ENCODE data around the gene CHAF1A. TPM values are rescaled to one million over a fixed set of nuclear protein-coding genes. Genes with fewer than 3 reads are reported as not detected.
A peak's percentile ranks its signal among the peaks of the same experiment; 100 is the strongest.

Gene CHAF1A
- total RNA-seq, 2 experiments from 2014 or later = 78.3 to 80.5 TPM

DNA sequence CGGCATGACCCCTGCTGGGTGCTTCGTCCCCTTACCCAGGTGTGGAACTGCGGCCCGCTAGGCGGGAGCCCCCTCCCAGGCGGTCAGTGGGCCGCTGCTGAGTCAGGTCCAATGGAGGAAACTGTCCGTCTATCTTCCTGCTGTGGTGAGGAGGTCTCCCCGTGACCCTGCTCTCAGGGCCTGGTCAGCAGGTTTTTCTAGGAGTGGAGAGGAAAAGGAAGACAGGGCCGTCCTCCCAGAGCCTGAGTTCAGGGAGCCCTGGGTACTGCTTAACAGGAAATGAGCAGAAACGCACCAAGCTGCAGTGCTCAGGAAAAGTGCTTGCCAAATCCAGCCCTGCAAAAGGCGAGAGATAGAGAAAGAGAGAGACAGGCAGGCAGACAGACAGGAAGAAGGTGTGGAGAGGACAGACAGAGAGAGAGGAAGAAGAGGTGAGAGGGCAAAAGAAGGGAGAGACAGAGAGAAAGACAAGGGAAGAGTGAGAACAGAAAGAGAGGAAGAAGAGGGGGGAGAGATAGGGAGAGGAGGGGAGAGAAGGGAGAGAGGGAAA is 12.3 kb upstream of the CHAF1A start:
- Mint-ChIP-seq H3K4me1 (ENCODE audit: low read depth) (peaks cover 41% of the 10 kb centered on the region), H3K4me3 (no peak overlapping the region), H3K27me3 (no peaks in the 10 kb centered on the region), H3K36me3 (ENCODE audit: low read depth) (peaks cover 16% of the 10 kb centered on the region), H3K27ac (peak overlapping the region; percentile 88), H3K9me3 (no peaks in the 10 kb centered on the region)
- ATAC-seq (no peak), DNase-seq (no peak)
- intact Hi-C loops (cut with micrococcal nuclease) = no loop called here
- ChIA-PET CTCF (interaction anchor here (1.6 to 2.5 kb wide), 3 partner anchors 11 to 38 kb away, joined by 3 to 13 read pairs (median 6); partner anchors contain the start of gene SH3GL1), POLR2A (interaction anchor here (1.0 to 2.1 kb wide), 2 partner anchors 18 to 46 kb away, joined by 3 to 5 read pairs; no protein-coding TSS in a partner anchor)
- TF ChIP-seq, protein P1, sequence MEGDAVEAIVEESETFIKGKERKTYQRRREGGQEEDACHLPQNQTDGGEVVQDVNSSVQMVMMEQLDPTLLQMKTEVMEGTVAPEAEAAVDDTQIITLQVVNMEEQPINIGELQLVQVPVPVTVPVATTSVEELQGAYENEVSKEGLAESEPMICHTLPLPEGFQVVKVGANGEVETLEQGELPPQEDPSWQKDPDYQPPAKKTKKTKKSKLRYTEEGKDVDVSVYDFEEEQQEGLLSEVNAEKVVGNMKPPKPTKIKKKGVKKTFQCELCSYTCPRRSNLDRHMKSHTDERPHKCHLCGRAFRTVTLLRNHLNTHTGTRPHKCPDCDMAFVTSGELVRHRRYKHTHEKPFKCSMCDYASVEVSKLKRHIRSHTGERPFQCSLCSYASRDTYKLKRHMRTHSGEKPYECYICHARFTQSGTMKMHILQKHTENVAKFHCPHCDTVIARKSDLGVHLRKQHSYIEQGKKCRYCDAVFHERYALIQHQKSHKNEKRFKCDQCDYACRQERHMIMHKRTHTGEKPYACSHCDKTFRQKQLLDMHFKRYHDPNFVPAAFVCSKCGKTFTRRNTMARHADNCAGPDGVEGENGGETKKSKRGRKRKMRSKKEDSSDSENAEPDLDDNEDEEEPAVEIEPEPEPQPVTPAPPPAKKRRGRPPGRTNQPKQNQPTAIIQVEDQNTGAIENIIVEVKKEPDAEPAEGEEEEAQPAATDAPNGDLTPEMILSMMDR (IDR thresholded peaks at IDR 0.05) = no peak

DNA sequence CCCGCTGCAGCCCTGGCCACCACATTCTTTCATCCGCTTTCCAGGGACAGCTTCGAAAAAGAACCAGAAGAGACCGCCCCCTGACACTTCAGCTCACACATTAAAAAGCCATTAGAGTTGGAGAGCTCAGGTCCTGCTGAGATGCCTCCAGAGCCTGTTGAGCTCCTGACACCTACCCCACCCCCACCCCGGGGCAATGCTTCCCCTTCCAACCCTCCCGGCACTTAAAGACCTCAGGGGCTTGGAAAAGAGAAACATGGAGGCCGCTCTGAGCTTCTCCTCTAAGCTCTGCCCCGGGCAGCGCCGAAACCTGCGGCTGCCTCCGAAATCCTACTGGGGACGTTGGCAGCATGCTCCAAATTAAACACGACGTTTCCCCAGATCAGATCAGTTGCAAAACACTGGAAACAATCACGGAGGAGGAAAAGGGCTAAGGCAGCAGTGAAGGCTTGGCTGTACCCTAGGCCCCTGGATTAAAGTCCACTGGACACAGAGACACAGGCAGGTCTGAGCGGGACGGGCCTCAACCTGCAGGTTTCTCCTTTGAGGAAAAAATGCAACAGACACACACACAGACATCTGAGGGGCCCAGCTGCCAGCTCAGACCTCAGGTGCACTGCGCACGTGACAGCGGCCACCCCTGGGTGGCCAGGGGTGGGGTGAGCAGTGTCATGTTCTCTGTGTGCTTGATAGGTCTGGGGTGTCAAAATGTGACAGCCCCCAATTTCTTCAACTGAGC is 11.7 kb upstream of the CHAF1A start:
- intact Hi-C loops (cut with micrococcal nuclease) = no loop called here
- Mint-ChIP-seq H3K4me3 (no peak overlapping the region), H3K4me1 (ENCODE audit: low read depth) (peaks cover 45% of the 10 kb centered on the region), H3K36me3 (ENCODE audit: low read depth) (peaks cover 17% of the 10 kb centered on the region), H3K27ac (peak overlapping the region; percentile 88), H3K9me3 (no peaks in the 10 kb centered on the region), H3K27me3 (no peaks in the 10 kb centered on the region)
- CTCF ChIA-PET = interaction anchor here (1.0 to 1.9 kb wide), 3 partner anchors 10 to 38 kb away, joined by 3 to 6 read pairs (median 3); no protein-coding TSS in a partner anchor
- TF ChIP-seq, protein P1 (IDR thresholded peaks at IDR 0.05) = no peak
- POLR2A ChIA-PET = interaction anchor here (1.0 to 2.1 kb wide), 2 partner anchors 19 to 46 kb away, joined by 3 to 5 read pairs; no protein-coding TSS in a partner anchor
- no peak for ATAC-seq
- no peak for DNase-seq

DNA sequence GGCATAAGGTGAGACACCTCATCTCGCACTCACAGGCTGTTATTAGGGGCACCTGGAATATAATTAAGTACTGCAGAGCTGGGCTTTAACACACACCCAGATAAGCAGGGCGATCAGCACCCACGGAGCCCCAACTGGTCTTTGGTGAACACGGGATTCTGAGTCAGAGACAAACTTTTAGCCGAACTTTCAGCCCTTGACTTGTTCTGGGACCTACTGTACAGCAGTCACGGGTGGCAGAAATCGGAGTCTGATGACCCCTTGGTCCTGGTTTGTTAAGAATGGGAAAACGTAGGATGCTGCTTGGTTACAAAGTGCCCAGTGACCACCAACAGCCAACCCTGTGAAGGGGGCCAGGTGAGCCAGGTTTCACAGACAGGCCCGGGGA is 11.1 kb upstream of the CHAF1A start:
- Mint-ChIP-seq H3K9me3 (no peaks in the 10 kb centered on the region), H3K27me3 (no peaks in the 10 kb centered on the region), H3K27ac (no peak overlapping the region), H3K4me3 (no peak overlapping the region), H3K36me3 (ENCODE audit: low read depth) (peaks cover 20% of the 10 kb centered on the region), H3K4me1 (ENCODE audit: low read depth) (peaks cover 47% of the 10 kb centered on the region)
- DNase-seq (no peak), ATAC-seq (no peak)
- TF ChIP-seq, protein P1 (IDR thresholded peaks at IDR 0.05) = no peak
- POLR2A ChIA-PET = interaction anchor here (2.1 kb wide), 1 partner anchor 19 kb away, joined by 5 read pairs; no protein-coding TSS in a partner anchor
- CTCF ChIA-PET = interaction anchor here (1.0 to 1.9 kb wide), 3 partner anchors 9 to 39 kb away, joined by 3 to 6 read pairs (median 4); partner anchors contain the start of gene SH3GL1
- intact Hi-C loops (cut with micrococcal nuclease) = no loop called here

DNA sequence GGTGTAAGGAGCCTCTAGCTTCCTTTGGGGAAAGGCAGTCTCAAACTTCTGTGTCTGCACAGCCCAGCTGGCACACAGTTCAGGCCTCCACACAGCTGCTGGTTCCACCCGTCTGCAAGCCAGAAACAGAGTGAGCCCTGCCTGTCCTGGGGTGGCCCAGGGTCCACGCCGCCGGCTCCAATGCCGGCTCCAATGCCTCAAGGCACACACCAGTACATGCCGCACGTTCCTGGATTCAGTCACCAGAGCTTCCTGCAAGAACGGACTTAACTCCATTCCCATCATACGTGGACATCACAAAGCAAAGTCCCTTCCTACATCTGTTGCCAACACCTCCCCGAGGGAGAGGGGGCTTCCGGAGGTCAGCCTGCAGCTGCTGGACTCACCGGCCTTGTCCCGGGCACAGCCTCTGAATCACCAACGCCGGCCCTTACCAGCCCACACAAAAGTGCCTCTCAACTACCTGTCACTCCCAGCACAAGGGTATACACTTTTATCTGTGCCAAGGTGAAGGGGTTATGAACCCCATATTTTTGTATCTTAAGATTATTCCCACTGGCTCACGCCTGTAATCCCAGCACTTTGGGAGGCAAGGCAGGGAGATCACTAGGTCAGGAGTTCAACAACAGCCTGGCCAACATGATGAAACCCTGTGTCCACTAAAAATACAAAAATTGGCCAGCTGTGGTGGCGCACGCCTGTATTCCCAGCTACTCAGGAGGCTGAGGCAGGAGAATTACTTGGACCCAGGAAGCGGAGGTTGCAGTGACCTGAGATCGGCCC is 10.5 kb upstream of the CHAF1A start:
- Mint-ChIP-seq H3K4me3 (no peak overlapping the region), H3K36me3 (ENCODE audit: low read depth) (peaks cover 26% of the 10 kb centered on the region), H3K4me1 (ENCODE audit: low read depth) (peaks cover 53% of the 10 kb centered on the region), H3K27ac (no peak overlapping the region), H3K27me3 (no peaks in the 10 kb centered on the region), H3K9me3 (no peaks in the 10 kb centered on the region)
- POLR2A ChIA-PET = interaction anchor here (2.1 kb wide), 1 partner anchor 20 kb away, joined by 5 read pairs; no protein-coding TSS in a partner anchor
- DNase-seq = no peak
- CTCF ChIA-PET = interaction anchor here (1.0 to 1.9 kb wide), 3 partner anchors 8 to 39 kb away, joined by 3 to 6 read pairs (median 4); partner anchors contain the start of gene SH3GL1
- no peak for ATAC-seq
- intact Hi-C loops (cut with micrococcal nuclease) = no loop called here
- TF ChIP-seq, protein P1 (IDR thresholded peaks at IDR 0.05) = no peak

Data from activated CD8-positive, alpha-beta T cell treated with anti-CD3 and anti-CD28 coated beads for 36 hours (primary cell).